MCF 10A (cell line): ENCODE measurements around the gene PHLDA2. TPM values are rescaled to one million over a fixed set of nuclear protein-coding genes. Genes with fewer than 3 reads are reported as not detected.

ENCODE experiments used
- BruUV-seq: library from RNA; stranded (reverse); fragments of 400-500 nt; replicated peaks from 2 replicates; lab custom pipeline; 2021; lab: Mats Ljungman, UMichigan
- CTCF ChIA-PET: fragments of 300-600 bp; sonication (Branson Sonifier 250); formaldehyde crosslinking; extraction: SDS; loops from one replicate; lab custom pipeline; 2021; ENCODE audit warnings: antibody characterized with exemption, inconsistent platforms; lab: Yijun Ruan, JAX
- POLR2A ChIA-PET: fragments of 300-600, 350-650 bp; sonication (Branson Sonifier 250); formaldehyde crosslinking; extraction: SDS; loops from one replicate; lab custom pipeline; 2020; ENCODE audit warnings: antibody characterized with exemption, inconsistent platforms; lab: Yijun Ruan, JAX
- DNase-seq: peaks from one replicate; pipeline ENCODE4 v3.0.0-alpha.2; 2018; ENCODE audit not compliant: unreplicated experiment
- H3K27ac Mint-ChIP-seq: one replicate; pipeline ENCODE4 v1.8.0; 2022; ENCODE audit warnings: mild to moderate bottlenecking, low read depth, mixed read lengths; ENCODE audit not compliant: unreplicated experiment
- H3K27me3 Mint-ChIP-seq: one replicate; pipeline ENCODE4 v1.8.0; 2022; ENCODE audit warnings: mixed read lengths; ENCODE audit not compliant: insufficient read depth, unreplicated experiment
- H3K36me3 Mint-ChIP-seq: one replicate; pipeline ENCODE4 v1.8.0; 2022; ENCODE audit warnings: mild to moderate bottlenecking, moderate library complexity, mixed read lengths; ENCODE audit not compliant: insufficient read depth, unreplicated experiment
- H3K4me1 Mint-ChIP-seq: one replicate; pipeline ENCODE4 v1.8.0; 2022; ENCODE audit warnings: mixed read lengths; ENCODE audit not compliant: insufficient read depth, unreplicated experiment
- H3K4me3 Mint-ChIP-seq: one replicate; pipeline ENCODE4 v1.8.0; 2022; ENCODE audit warnings: mild to moderate bottlenecking, moderate library complexity, mixed read lengths; ENCODE audit not compliant: unreplicated experiment
- H3K9me3 Mint-ChIP-seq: one replicate; pipeline ENCODE4 v1.8.0; 2022; ENCODE audit warnings: mixed read lengths; ENCODE audit not compliant: unreplicated experiment
- CTCF ChIP-seq: fragments of 200-600 bp; IDR thresholded peaks from one replicate; pipeline ENCODE4 v1.8.0; 2022; ENCODE audit warnings: antibody characterized with exemption, mild to moderate bottlenecking; ENCODE audit not compliant: unreplicated experiment
- intact Hi-C: fragments of 100-400 bp; cut with micrococcal nuclease; formaldehyde crosslinking; loops from 2 replicates; pipeline ENCODE4 v1.14.1; 2022
- total RNA-seq: library from RNA; stranded (reverse); gene quantifications from 2 replicates; pipeline ENCODE4 v1.2.3, GENCODE V29; 2022

PHLDA2 gene
- total RNA-seq, 1 experiment from 2014 or later, result 135 TPM

- ChIA-PET CTCF (interaction anchor here (1.1 kb wide), 1 partner anchor 9 kb away, joined by 3 read pairs; no protein-coding TSS in a partner anchor), POLR2A (interaction anchor here (0.7 to 1.0 kb wide), 3 partner anchors 9 to 20 kb away, joined by 3 read pairs; no protein-coding TSS in a partner anchor)
- intact Hi-C loops, result no loop called here
- BruUV-seq, result no TSS peak
- no peak overlapping the region for H3K4me3 Mint-ChIP-seq
- H3K4me1 Mint-ChIP-seq, result peaks cover 9% of the 10 kb centered on the region
- no peaks in the 10 kb centered on the region for H3K9me3 Mint-ChIP-seq
- DNase-seq, result peak; percentile 65
- H3K36me3 Mint-ChIP-seq, result no peaks in the 10 kb centered on the region
- H3K27me3 Mint-ChIP-seq, result no peaks in the 10 kb centered on the region
- no peak for TF ChIP-seq CTCF
- no peak overlapping the region for H3K27ac Mint-ChIP-seq
These were observed 4.8 kb downstream of the PHLDA2 start for GRCh38 chr11:2924381-2924780.

GRCh38 chr11:2923446-2924375, 5.5 kb downstream of the PHLDA2 start:
- H3K27ac Mint-ChIP-seq, result no peak overlapping the region
- no peak for TF ChIP-seq CTCF

GRCh38 chr11:2922655-2923054, 6.6 kb downstream of the PHLDA2 start:
- CTCF ChIA-PET, result interaction anchor here (1.2 kb wide), 1 partner anchor 8 kb away, joined by 4 read pairs; no protein-coding TSS in a partner anchor
- Mint-ChIP-seq H3K27me3 (no peaks in the 10 kb centered on the region), H3K27ac (no peak overlapping the region), H3K4me3 (no peak overlapping the region), H3K36me3 (peaks cover 6% of the 10 kb centered on the region), H3K9me3 (no peaks in the 10 kb centered on the region), H3K4me1 (peaks cover 3% of the 10 kb centered on the region)
- POLR2A ChIA-PET, result interaction anchor here (1.3 kb wide), 1 partner anchor 32 kb away, joined by 3 read pairs; no protein-coding TSS in a partner anchor
- BruUV-seq, result no TSS peak
- intact Hi-C loops, result no loop called here
- DNase-seq, result no peak
- no peak for TF ChIP-seq CTCF

More at GRCh38 chr11:2923446-2924375, 5.5 kb downstream of the PHLDA2 start:
- no peak for DNase-seq
- no TSS peak for BruUV-seq
- ChIA-PET POLR2A (interaction anchor here (0.6 to 1.3 kb wide), 3 partner anchors 9 to 104 kb away, joined by 3 read pairs; no protein-coding TSS in a partner anchor), CTCF (no interaction called here)
- H3K36me3 Mint-ChIP-seq, result peaks cover 4% of the 10 kb centered on the region
- no peaks in the 10 kb centered on the region for H3K27me3 Mint-ChIP-seq
- intact Hi-C loops, result no loop called here
- no peaks in the 10 kb centered on the region for H3K9me3 Mint-ChIP-seq
- no peak overlapping the region for H3K4me3 Mint-ChIP-seq
- peaks cover 9% of the 10 kb centered on the region for H3K4me1 Mint-ChIP-seq

DNA sequence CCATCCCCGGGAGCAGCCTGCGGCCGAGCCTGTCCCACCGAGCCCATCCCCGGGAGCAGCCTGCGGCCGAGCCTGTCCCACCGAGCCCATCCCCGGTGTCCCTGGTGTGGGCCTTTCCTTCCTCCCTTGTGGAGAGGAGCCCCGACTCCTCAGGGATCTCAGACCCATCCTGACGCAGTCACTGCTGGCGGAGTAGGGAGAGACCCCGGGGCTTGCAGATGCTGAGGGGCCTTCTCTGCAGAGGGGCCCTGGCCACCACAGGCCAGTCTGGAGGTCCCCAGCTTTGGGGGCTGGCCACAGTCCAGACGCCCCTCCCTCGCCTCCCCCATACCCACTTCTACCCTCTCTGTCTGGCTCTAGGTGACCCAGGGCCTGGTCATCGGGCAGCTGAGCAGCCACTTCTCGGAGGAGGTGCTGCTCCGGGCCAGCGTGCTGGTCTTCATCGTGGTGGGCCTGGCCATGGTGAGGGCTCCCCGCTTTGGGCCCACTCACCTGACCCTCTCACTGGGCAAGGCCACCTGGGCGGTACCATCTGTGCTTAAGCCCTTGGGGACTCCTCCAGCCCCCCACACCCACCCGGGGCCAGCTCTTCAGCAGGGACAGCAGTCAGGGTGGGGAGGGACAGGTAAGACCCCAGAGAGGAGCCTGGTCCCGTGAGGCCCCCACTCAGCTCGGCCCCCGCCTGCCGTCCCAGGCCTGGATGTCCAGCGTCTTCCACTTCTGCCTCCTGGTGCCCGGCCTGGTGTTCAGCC, 7.3 kb downstream of the PHLDA2 start:
- no peaks in the 10 kb centered on the region for H3K27me3 Mint-ChIP-seq
- no peak for TF ChIP-seq CTCF
- intact Hi-C loops, result no loop called here
- no peaks in the 10 kb centered on the region for H3K4me1 Mint-ChIP-seq
- ChIA-PET CTCF (interaction anchor here (1.2 kb wide), 1 partner anchor 9 kb away, joined by 4 read pairs; no protein-coding TSS in a partner anchor), POLR2A (no interaction called here)
- no peak overlapping the region for H3K27ac Mint-ChIP-seq
- H3K36me3 Mint-ChIP-seq, result peaks cover 6% of the 10 kb centered on the region
- BruUV-seq, result no TSS peak
- no peak overlapping the region for H3K4me3 Mint-ChIP-seq
- H3K9me3 Mint-ChIP-seq, result no peaks in the 10 kb centered on the region
- no peak for DNase-seq
